ENCODE measurements around the gene MCM6.

The MCM6 gene

GRCh38 chr2:135800513-135801460 is 75.5 kb downstream of the MCM6 start:
- Mint-ChIP-seq H3K4me3 (no peak overlapping the region), H3K36me3 (ENCODE audit: low read depth) (no peaks in the 10 kb centered on the region), H3K4me1 (no peaks in the 10 kb centered on the region), H3K9me3 (peaks cover 6% of the 10 kb centered on the region), H3K27me3 (ENCODE audit: low read depth) (no peaks in the 10 kb centered on the region), H3K27ac (no peak overlapping the region)
- no peak for TF ChIP-seq CTCF (IDR thresholded peaks at IDR 0.05; ENCODE audit: unreplicated experiment in 3 of 3)

GRCh38 chr2:135799738-135800137 is 76.5 kb downstream of the MCM6 start:
- H3K27me3 Mint-ChIP-seq (ENCODE audit: low read depth): no peaks in the 10 kb centered on the region
- no peaks in the 10 kb centered on the region for H3K36me3 Mint-ChIP-seq (ENCODE audit: low read depth)
- no peak overlapping the region for H3K27ac Mint-ChIP-seq
- H3K9me3 Mint-ChIP-seq: peaks cover 6% of the 10 kb centered on the region
- H3K4me1 Mint-ChIP-seq: no peaks in the 10 kb centered on the region
- no peak overlapping the region for H3K4me3 Mint-ChIP-seq
- TF ChIP-seq CTCF (IDR thresholded peaks at IDR 0.05; ENCODE audit: unreplicated experiment in 3 of 3): no peak

- no peaks in the 10 kb centered on the region for H3K4me1 Mint-ChIP-seq
- no peak overlapping the region for H3K27ac Mint-ChIP-seq
- H3K9me3 Mint-ChIP-seq: peaks cover 6% of the 10 kb centered on the region
- H3K27me3 Mint-ChIP-seq (ENCODE audit: low read depth): no peaks in the 10 kb centered on the region
- no peak overlapping the region for H3K4me3 Mint-ChIP-seq
- TF ChIP-seq CTCF (IDR thresholded peaks at IDR 0.05; ENCODE audit: unreplicated experiment in 3 of 3): peak; percentile 8 to 16 (median 11)
- no peaks in the 10 kb centered on the region for H3K36me3 Mint-ChIP-seq (ENCODE audit: low read depth)
These were observed 77.5 kb downstream of the MCM6 start for GRCh38 chr2:135798762-135799161.

GRCh38 chr2:135798275-135798705 is 78.0 kb downstream of the MCM6 start:
- TF ChIP-seq CTCF (IDR thresholded peaks at IDR 0.05; ENCODE audit: unreplicated experiment in 3 of 3): no peak

GRCh38 chr2:135797497-135798274 is 78.6 kb downstream of the MCM6 start:
- TF ChIP-seq CTCF (IDR thresholded peaks at IDR 0.05; ENCODE audit: unreplicated experiment in 3 of 3): peak; percentile 78 to 82 (median 79)
- Mint-ChIP-seq H3K9me3 (peaks cover 6% of the 10 kb centered on the region), H3K4me3 (no peak overlapping the region), H3K4me1 (no peaks in the 10 kb centered on the region), H3K36me3 (ENCODE audit: low read depth) (no peaks in the 10 kb centered on the region), H3K27ac (no peak overlapping the region), H3K27me3 (ENCODE audit: low read depth) (no peaks in the 10 kb centered on the region)

More at GRCh38 chr2:135798275-135798705, 78.0 kb downstream of the MCM6 start:
- Mint-ChIP-seq H3K4me3 (no peak overlapping the region), H3K9me3 (peaks cover 6% of the 10 kb centered on the region), H3K36me3 (ENCODE audit: low read depth) (no peaks in the 10 kb centered on the region), H3K27me3 (ENCODE audit: low read depth) (no peaks in the 10 kb centered on the region), H3K4me1 (no peaks in the 10 kb centered on the region), H3K27ac (no peak overlapping the region)

All from nephron (organoid).